Left ventricle myocardium inferior (tissue), 1 donor: Measurements from ENCODE around the gene NAV2. TPM values are rescaled to one million over a fixed set of nuclear protein-coding genes. Genes with fewer than 3 reads are reported as not detected.

Experiments
- DNase-seq: peaks from one replicate; pipeline ENCODE4 v3.0.0-alpha.2; 2020
- H3K27ac ChIP-seq: fragments of 200-600 bp; replicated peaks from 2 replicates; pipeline ENCODE4 v1.8.0; 2021
- H3K27me3 ChIP-seq: fragments of 200-600 bp; 2 replicates; pipeline ENCODE4 v1.8.0; 2021; ENCODE audit warnings: low read depth
- H3K36me3 ChIP-seq: fragments of 200-600 bp; 2 replicates; pipeline ENCODE4 v1.8.0; 2021
- H3K4me1 ChIP-seq: fragments of 200-600 bp; 2 replicates; pipeline ENCODE4 v1.8.0; 2021
- H3K4me3 ChIP-seq: fragments of 200-600 bp; 2 replicates; pipeline ENCODE4 v1.8.0; 2021; ENCODE audit warnings: mild to moderate bottlenecking, moderate library complexity
- H3K9me3 ChIP-seq: fragments of 200-600 bp; replicated peaks from 2 replicates; pipeline ENCODE4 v1.8.0; 2021
- CTCF ChIP-seq: fragments of 200-600 bp; IDR thresholded peaks from 2 replicates; pipeline ENCODE4 v1.8.0; 2021; ENCODE audit warnings: antibody characterized with exemption, mild to moderate bottlenecking, borderline replicate concordance
- intact Hi-C: fragments of 100-400 bp; cut with micrococcal nuclease; formaldehyde crosslinking; loops from one replicate; pipeline ENCODE4 v1.11.0; 2022
- total RNA-seq: library from RNA; stranded (reverse); fragmentation: NEBNext Ultra II Directional; extraction: Animal tissue kit (Norgen Biotek cat#: 25700); gene quantifications from one replicate; pipeline ENCODE4 v1.2.1, GENCODE V29; 2021
- donor health status: DM: no; HTN: yes; CAD: no; lungs with severe emphysema.

Gene NAV2
- total RNA-seq, 1 donor from 2014 or later, result 14.3 TPM

GRCh38 chr11:19744130-19744529 lies 31.5 kb downstream of the NAV2 start:
- H3K27me3 ChIP-seq, result no peaks in the 10 kb centered on the region
- no peak overlapping the region for H3K27ac ChIP-seq
- H3K4me3 ChIP-seq, result no peak overlapping the region
- H3K9me3 ChIP-seq, result no peaks in the 10 kb centered on the region
- H3K4me1 ChIP-seq, result peaks cover 43% of the 10 kb centered on the region
- no peaks in the 10 kb centered on the region for H3K36me3 ChIP-seq
- TF ChIP-seq CTCF, result no peak
- intact Hi-C loops, result no loop called here
- no peak for DNase-seq

GRCh38 chr11:19746086-19746485 lies 33.4 kb downstream of the NAV2 start:
- Histone ChIP-seq H3K27ac (no peak overlapping the region), H3K9me3 (no peaks in the 10 kb centered on the region), H3K27me3 (no peaks in the 10 kb centered on the region), H3K36me3 (no peaks in the 10 kb centered on the region), H3K4me1 (peaks cover 26% of the 10 kb centered on the region), H3K4me3 (no peak overlapping the region)
- TF ChIP-seq CTCF, result no peak
- intact Hi-C loops, result no loop called here
- no peak for DNase-seq

DNA sequence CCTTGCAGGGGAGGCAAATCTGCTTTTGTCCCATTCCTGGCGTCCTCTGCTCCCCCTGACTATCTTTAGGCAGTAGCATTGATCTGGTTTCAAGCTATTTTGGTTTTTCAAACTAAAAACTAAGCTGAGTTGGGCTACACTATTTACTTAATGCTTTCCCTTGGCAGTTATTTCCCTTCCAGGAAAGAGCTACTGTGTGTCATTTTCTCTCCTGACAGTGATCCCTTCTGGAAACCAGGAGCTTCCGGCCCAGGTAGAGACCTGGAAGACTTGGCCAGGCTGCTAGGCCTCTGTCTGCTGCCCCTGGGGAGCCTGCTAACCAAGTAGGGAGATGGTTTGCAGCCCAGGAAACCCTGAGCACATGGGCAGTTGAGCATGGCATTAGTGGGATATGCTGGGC lies 35.0 kb downstream of the NAV2 start:
- intact Hi-C loops, result no loop called here
- H3K27me3 ChIP-seq, result no peaks in the 10 kb centered on the region
- TF ChIP-seq CTCF, result no peak
- H3K9me3 ChIP-seq, result no peaks in the 10 kb centered on the region
- no peak overlapping the region for H3K4me3 ChIP-seq
- no peak for DNase-seq
- H3K36me3 ChIP-seq, result no peaks in the 10 kb centered on the region
- peaks cover 21% of the 10 kb centered on the region for H3K4me1 ChIP-seq
- H3K27ac ChIP-seq, result no peak overlapping the region

DNA sequence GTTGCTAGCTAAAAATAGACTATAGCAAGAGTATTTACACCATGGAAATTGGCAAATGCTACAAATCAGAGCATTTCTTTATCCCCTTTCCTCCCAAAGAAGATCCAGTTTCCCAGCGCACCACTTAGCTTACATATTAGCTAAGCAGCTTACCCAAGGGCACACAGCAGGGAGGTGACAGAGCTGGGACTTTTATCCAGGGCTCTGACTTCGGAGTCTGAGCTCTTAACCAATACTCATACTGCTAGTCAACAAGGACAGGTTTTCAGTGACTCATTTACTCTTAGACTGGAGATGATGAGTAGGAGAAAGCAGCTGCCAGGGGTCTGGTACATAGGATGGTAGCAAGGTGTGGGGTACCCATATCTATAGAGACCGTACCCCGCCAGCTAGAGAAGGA lies 38.4 kb downstream of the NAV2 start:
- Histone ChIP-seq H3K36me3 (no peaks in the 10 kb centered on the region), H3K9me3 (no peaks in the 10 kb centered on the region), H3K27ac (no peak overlapping the region), H3K4me1 (peaks cover 11% of the 10 kb centered on the region), H3K4me3 (no peak overlapping the region), H3K27me3 (no peaks in the 10 kb centered on the region)
- DNase-seq, result no peak
- intact Hi-C loops, result loop anchor here (10.0 kb wide), 1 partner anchor 54 kb away; no protein-coding TSS in a partner anchor
- no peak for TF ChIP-seq CTCF

DNA sequence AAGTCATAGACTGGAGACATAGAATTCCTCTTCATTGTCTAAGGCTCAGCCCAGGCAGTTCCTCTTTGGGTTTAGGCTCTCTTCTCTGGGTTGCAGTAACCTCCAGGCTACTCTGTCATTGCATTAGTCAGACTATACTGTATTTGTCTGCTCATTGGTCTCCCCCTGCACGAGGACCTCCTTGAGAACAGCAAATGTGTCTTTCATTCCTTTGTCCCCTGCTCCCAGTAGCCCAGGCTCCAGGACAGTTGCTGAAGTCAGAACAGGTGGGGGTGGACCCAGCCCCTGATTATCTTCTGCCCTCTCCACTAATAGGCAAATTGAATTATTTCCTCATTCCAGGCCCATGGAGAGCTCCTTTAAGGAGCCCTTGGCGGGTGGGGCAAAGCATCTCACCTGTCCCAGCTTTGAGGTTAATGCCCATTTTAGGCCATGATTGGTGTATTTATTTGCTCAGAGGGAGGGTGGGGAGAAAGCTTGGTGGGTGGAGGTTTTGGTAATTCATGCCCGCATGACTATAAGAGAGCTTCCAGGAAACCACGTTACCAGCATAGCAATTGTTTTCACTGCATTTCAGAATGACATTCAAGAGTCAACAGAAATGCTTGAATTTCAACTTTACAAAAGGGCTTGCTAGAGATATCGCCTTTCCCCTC lies 40.9 kb downstream of the NAV2 start:
- no peak for TF ChIP-seq CTCF
- no peaks in the 10 kb centered on the region for H3K36me3 ChIP-seq
- intact Hi-C loops, result loop anchor here (10.0 kb wide), 1 partner anchor 51 kb away; no protein-coding TSS in a partner anchor
- H3K27ac ChIP-seq, result no peak overlapping the region
- no peak for DNase-seq
- no peaks in the 10 kb centered on the region for H3K9me3 ChIP-seq
- H3K4me1 ChIP-seq, result peaks cover 31% of the 10 kb centered on the region
- H3K27me3 ChIP-seq, result no peaks in the 10 kb centered on the region
- H3K4me3 ChIP-seq, result no peak overlapping the region
